H1 (cell line): Measurements from ENCODE around the gene CLASP2. TPM values are rescaled to one million over a fixed set of nuclear protein-coding genes. Genes with fewer than 3 reads are reported as not detected.

Source experiments
- CHD1 ChIP-seq: IDR thresholded peaks from 2 replicates; pipeline ENCODE4 v1.6.1; 2012; ENCODE audit warnings: low read depth, low read length, improper control_type of control experiment
- POLR2AphosphoS5 ChIP-seq: IDR thresholded peaks from 2 replicates; pipeline ENCODE4 v1.6.1; 2011; ENCODE audit warnings: low read depth, low read length
- RFX5 ChIP-seq: IDR thresholded peaks from 2 replicates; pipeline ENCODE4 v1.6.1; 2011; ENCODE audit warnings: low read depth, low read length, improper control_type of control experiment, borderline replicate concordance
- SAP30 ChIP-seq: fragments of 300-600 bp; sonication (generic); IDR thresholded peaks from 2 replicates; pipeline ENCODE4 v1.7.1; 2012; ENCODE audit warnings: low read length, moderate library complexity, mild to moderate bottlenecking, inconsistent platforms; ENCODE audit not compliant: insufficient read depth, insufficient replicate concordance
- SIX5 ChIP-seq: IDR thresholded peaks from 2 replicates; pipeline ENCODE4 v1.6.1; 2011; ENCODE audit warnings: mild to moderate bottlenecking, low read depth, low read length
- polyA plus RNA-seq, 7 experiments: library from polyadenylated mRNA; depleted of rRNA in 3 of 7; stranded (reverse) in 5 of 7; unstranded in 2 of 7; fragments of >200 nt in 5 of 7; fragments of 200-250 nt in 2 of 7; gene quantifications; 1 replicate in 5 of 7; 2 replicates in 1 of 7; 4 replicates in 1 of 7; pipeline versions ENCODE4 v1.2.1 to v1.2.3, GENCODE V29; 2011 to 2013; ENCODE audit warnings: missing spikeins in 2 of 7, mixed read lengths in 2 of 7
- total RNA-seq: library from RNA; stranded (reverse); fragmentation: NEBNext Ultra II Directional; extraction: Animal tissue kit (Norgen Biotek cat#: 25700); gene quantifications from 2 replicates; pipeline ENCODE4 v1.2.1, GENCODE V29; 2021

The CLASP2 gene
- total and polyA plus RNA-seq, 2 of the 8 experiments (the other 6 are each of a cell fraction or from before 2014, with no cell fraction given) = 21.7 to 58.0 TPM

- TF ChIP-seq RFX5 = no peak
- TF ChIP-seq POLR2AphosphoS5 = no peak
- TF ChIP-seq CHD1 = no peak
- no peak for TF ChIP-seq SAP30
- no peak for TF ChIP-seq SIX5
Observed at GRCh38 chr3:33557279-33557678, 160.8 kb downstream of the CLASP2 start (continued).
